H7 (cell line): ENCODE data around the gene ZNF70. TPM values are rescaled to one million over a fixed set of nuclear protein-coding genes. Genes with fewer than 3 reads are reported as not detected.

Experiments
- DNase-seq: peaks from one replicate; pipeline ENCODE4 v3.0.0; 2012
- H3K27me3 ChIP-seq: 2 replicates; pipeline ENCODE4 v1.6.0; 2011; ENCODE audit warnings: mild to moderate bottlenecking, low read length; ENCODE audit not compliant: control insufficient read depth, insufficient read depth
- H3K36me3 ChIP-seq: replicated peaks from 2 replicates; pipeline ENCODE4 v1.5.1; 2011; ENCODE audit warnings: low read length; ENCODE audit not compliant: control insufficient read depth, insufficient read depth
- H3K4me3 ChIP-seq: 2 replicates; pipeline ENCODE4 v1.5.1; 2011; ENCODE audit warnings: low read depth, mild to moderate bottlenecking, control low read depth, low read length, moderate library complexity; ENCODE audit not compliant: insufficient read depth
- total RNA-seq: library from RNA; depleted of rRNA; stranded (reverse); fragments of >200 nt; shearing (Covaris generic); gene quantifications from 2 replicates; pipeline ENCODE4 v1.2.3, GENCODE V29; 2014; rRNA removed

Gene ZNF70
- 1.7 and 2.3 TPM in 2 replicates for total RNA-seq

DNA sequence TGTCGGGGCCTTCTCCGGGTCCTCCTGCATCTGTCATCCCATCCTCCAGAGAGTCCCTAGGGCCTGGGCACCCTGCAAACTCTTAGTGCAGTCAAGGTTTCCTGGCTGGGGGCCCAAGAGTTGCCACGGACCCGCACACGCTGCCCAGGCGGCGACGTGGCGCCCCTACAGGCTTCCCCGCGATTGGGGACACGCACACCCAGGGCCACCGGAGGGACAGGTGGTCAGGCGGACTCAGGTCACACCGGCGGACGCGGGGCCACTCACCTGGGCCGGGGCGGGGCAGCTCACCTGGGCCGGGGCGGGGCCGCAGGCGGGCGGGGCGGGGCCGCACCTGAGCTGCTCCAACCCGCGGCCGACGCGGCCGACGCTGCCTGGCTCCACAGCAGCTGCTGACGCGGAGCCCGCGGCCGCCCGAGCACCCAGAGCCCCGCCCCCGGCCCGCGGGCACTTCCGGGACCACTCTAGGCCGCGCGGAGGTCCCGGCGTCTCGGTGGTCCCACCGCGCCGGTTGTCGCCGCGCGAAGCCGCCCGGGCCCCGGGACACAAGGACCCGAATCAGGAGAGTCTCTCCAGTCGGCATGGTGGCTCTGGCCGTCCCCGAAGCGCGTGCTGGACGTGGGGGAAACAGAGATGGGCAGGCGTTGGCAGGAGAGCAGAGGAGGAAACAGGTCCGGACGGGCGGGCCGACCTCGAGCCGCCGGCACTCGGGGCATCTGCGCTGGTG, at the start of gene ZNF70:
ZNF70 (minus strand) TSS at position 399 of the 727 bp plus-strand sequence. CDS start 5,972 bp downstream, outside the sequence.
- no peaks in the 10 kb centered on the region for H3K36me3 ChIP-seq
- peak; percentile 99 for DNase-seq
- no peaks in the 10 kb centered on the region for H3K27me3 ChIP-seq
- peak within 1 kb of the TSS; percentile 95 for H3K4me3 ChIP-seq

DNA sequence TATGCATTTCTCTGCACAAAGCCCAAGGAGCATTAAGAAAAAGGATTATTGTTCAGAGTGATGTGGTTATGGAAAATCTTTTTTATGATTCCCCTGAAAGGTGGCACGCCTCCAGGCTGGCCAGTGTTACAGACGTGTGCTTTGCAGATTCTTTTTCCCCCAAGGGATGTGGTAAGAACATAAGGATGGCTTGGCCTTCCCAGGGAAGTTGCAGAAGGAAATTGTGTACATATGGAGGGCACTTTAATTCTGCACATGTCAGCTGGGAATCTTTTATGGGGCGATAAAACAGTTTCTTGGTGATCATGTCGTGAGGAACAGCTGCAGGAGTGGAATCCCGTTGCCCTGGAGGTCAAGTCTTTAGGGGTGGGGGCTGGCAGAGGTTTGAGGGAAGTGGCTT, 45.5 kb upstream of the ZNF70 start:
- H3K36me3 ChIP-seq: peaks cover 40% of the 10 kb centered on the region
- no peak overlapping the region for H3K4me3 ChIP-seq
- DNase-seq: peak; percentile 22
- H3K27me3 ChIP-seq: no peaks in the 10 kb centered on the region

DNA sequence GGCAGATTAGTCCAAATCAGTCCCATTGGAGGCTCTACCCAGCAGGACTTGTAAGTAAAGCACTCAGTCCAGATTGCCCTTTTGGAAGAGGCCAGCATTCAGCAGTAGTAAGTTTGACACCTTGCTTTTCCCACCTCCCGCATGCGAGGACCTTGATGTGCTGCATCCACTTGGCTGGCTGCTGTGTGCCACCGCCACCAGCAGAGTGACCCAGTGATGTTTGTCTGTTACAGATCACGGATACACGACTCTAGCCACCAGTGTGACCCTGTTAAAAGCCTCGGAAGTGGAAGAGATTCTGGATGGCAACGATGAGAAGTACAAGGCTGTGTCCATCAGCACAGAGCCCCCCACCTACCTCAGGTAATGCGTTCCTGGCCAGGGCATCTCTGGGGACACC, 42.4 kb upstream of the ZNF70 start:
- H3K27me3 ChIP-seq: no peaks in the 10 kb centered on the region
- peaks cover 25% of the 10 kb centered on the region for H3K36me3 ChIP-seq
- H3K4me3 ChIP-seq: no peak overlapping the region
- DNase-seq: peak; percentile 13

DNA sequence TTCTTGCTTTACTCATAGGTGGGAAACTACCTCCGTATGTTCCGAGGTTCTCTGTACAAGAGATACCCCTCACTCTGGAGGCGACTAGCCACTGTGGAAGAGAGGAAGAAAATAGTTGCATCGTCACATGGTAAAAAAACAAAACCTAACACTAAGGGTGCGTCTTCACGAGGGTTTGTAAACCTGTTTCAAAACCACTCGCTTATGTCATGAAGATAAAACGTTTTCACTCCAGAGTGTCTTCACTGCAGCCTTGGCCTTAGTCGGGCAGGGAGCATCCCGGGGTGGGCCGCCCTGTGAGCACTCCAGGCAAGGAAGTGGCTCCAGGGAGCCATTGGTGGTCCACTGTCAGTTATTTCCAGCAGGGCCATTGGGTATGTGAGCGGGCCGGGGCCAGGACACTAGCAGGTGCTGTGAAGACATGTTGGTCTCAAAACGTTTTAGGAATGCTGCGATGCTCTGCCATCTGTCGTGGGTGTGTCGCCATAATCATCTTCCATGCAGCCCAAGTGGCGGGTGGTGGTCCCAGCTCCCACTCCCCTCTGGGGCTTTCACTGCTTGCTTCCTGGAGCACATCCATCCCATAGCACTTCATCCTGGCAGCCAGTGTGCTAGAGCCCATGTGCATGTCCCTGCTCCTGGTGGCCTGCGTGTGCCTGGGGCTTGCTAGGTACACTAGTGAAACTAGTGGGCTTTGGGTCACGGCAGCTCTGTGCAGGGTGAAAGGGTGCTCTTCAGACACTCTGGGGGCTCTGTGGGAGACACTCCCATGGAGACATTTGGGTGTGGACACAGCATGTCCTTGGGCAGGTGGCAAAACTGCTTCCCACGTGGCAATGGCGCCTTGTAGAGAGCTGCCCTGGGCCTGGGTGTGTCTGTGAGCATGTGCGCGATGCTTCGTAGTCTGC, 41.1 kb upstream of the ZNF70 start:
- Histone ChIP-seq H3K4me3 (no peak overlapping the region), H3K36me3 (peaks cover 23% of the 10 kb centered on the region), H3K27me3 (no peaks in the 10 kb centered on the region)
- peak; percentile 11 for DNase-seq

DNA sequence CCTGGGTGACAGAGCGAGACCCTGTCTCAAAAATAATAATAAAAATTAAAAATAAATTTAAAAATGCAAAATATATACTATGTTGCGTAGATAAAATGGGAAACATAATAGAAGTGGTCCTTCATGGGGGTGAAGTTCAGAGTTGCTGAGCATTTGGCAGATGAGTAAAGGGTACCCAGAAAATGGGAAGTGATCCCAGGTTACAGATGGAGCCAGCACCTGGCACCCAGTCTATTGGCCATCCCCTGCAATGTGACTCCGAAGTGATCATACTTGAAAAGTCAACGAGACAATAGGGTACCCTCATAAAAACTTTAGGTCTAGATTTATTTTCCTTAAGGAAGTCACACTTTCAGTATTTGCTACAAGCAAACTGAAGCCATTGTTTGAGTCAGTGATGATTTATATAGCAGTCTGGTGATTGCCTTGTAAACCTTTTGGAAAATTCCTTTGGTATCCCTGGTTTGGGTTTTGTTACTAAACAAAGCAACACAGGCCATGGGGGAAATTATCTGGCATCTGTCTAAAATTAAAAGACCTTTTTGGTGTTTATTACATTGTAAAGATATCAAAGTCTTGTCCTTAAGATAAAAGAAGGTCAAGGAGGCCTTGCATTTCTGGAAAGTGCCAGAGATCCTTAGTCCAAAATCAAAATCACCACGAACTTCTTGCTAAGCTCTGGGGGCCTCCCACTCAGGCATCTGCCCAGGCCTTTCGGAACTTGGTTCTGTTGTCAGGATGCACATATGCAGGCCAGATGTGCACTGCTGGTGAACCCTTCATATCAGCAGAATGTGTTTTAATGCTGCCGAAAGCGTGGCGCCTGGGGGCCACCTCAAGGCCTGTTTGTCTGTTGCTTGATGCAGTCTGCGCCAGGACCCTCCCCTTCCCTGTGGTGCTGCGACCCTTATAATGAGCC, 40.2 kb upstream of the ZNF70 start:
- Histone ChIP-seq H3K36me3 (peaks cover 18% of the 10 kb centered on the region), H3K27me3 (no peaks in the 10 kb centered on the region), H3K4me3 (no peak overlapping the region)
- DNase-seq: peak; percentile 16

DNA sequence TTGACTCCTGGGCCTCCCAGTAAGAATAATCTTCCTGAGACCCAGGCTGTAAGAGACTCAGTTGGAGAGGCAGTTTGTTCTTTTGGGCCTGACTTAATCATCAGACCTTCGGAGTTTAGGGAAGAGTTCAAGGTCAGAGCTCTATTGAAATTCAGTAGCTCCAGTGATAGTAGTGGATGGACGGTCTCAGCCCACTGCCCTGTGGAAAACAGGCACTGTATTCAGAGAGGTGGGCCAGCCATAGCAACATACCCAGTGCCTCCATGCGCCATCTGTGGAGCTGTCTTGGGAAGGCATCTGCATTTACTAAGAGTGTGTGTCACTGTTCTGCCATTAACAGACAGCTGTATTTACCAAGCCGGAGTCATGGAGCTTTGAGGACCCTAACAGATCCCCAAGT, 38.7 kb upstream of the ZNF70 start:
- H3K27me3 ChIP-seq: no peaks in the 10 kb centered on the region
- H3K36me3 ChIP-seq: peaks cover 17% of the 10 kb centered on the region
- DNase-seq: peak; percentile 50
- no peak overlapping the region for H3K4me3 ChIP-seq

DNA sequence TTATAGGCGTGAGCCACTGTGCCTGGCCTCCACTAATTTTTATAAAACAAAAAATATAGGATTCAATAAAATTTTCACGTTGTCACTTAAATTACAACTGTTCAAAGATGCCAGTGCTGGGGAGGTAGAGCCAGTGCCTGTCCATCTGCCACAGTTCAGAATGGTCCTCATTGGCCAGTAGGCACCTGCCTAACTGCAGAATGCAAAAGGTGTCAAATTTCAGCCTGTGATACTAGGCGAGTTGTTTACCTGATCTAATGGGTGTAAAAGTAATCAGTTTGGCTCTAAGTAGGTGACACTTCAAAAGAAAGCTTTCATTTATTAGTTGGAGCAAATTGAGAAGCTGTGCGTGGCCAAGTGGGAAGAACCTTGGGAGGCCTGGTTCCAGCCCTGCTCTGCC, 38.2 kb upstream of the ZNF70 start:
- peak; percentile 62 for DNase-seq
- no peak overlapping the region for H3K4me3 ChIP-seq
- no peaks in the 10 kb centered on the region for H3K27me3 ChIP-seq
- peaks cover 14% of the 10 kb centered on the region for H3K36me3 ChIP-seq

DNA sequence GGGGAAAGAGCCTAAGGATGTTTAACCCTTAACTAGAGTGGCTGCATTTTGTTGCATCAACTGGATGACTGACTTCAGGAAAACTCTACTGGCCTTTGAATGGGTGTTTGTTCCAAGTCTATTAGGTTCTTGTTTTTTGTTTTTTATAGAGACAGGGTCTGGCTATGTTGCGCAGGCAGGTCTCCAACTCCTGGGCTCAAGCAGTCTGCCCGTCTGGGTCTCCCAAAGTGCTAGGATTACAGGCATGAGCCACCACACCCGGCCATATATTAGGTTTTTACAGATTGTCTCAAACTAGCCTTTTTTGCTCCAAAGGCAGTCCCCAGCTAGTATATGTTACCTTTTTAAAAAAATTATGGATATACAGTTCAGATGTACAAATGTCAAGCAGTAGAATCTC, 37.0 kb upstream of the ZNF70 start:
- no peak for DNase-seq
- H3K4me3 ChIP-seq: peak overlapping the region; percentile 70
- no peaks in the 10 kb centered on the region for H3K27me3 ChIP-seq
- peaks cover 9% of the 10 kb centered on the region for H3K36me3 ChIP-seq

DNA sequence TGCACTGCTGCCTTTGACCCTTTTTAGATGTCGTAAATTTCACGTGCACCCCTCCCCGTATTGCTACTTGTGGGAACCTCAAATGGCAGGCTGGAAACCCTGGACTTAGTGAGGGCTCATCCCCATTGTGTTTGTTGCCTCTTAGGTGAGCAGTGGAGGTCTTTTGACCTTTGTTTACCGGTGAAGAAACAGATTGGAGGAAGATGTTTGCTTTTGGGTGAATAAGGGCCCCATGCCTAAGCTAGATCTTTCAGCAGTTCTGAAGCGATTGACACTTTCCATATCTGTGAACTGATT, 36.6 kb upstream of the ZNF70 start:
- DNase-seq: no peak
- no peaks in the 10 kb centered on the region for H3K27me3 ChIP-seq
- H3K4me3 ChIP-seq: peak overlapping the region; percentile 70
- peaks cover 7% of the 10 kb centered on the region for H3K36me3 ChIP-seq

DNA sequence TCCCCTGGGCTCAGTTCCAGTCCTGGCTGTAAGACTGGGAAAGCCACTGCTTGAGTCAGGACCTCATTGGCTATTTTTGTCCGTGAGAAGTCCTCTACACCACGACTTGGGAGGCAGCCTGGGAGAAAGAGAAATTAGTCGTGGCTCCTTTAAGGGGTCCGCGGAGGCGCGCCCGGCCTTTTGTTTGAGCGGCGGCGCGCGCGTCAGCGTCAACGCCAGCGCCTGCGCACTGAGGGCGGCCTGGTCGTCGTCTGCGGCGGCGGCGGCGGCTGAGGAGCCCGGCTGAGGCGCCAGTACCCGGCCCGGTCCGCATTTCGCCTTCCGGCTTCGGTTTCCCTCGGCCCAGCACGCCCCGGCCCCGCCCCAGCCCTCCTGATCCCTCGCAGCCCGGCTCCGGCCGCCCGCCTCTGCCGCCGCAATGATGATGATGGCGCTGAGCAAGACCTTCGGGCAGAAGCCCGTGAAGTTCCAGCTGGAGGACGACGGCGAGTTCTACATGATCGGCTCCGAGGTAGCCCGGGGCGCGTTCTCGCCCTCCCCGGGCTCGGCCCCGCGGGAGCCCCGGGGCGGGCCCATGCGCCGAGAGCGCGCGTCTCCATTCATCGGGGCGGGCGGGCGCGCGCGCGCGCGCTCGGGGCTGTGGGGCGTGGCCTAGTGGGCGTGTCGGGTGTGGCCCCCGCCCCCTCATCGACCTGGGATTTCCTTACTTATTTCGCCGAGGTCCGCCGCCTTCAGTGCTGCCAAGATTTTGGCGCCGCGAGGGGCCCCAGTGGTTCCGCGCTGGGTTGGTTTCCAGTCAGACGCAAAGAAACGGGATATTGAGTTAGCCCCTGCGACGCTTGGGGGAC, 36.1 kb upstream of the ZNF70 start, which contains the start of gene SMARCB1:
SMARCB1 (plus strand) TSS at position 215 of the 848 bp plus-strand sequence; CDS start at position 419, 204 bp downstream.
- peak; percentile 100 for DNase-seq
- Histone ChIP-seq H3K36me3 (peaks cover 1% of the 10 kb centered on the region), H3K4me3 (peak within 1 kb of the TSS; percentile 98), H3K27me3 (no peaks in the 10 kb centered on the region)

DNA sequence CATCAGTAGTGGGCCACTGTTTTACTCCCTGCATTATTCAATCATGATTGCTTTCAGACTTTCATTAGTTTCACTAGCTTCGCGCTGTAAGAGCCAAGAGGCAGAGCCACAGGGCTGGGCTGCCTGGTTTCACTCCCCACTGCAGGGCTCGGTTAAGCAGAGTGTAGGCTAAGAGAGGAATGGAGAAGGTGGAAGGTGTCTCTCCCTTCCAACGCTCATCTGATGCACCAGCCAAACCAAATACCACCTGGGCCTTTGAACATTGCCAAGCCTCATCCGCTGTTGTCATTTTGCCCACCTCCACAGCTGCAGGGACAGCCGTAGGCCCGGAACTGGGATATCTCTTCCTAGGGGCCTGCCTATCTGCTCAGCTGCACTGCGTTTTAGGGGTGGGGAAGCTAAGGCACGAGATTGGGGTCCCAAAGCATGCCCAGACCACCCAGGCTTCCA, 35.4 kb upstream of the ZNF70 start:
- Histone ChIP-seq H3K4me3 (peak overlapping the region; percentile 98), H3K27me3 (no peaks in the 10 kb centered on the region; the same call in 1 of the 2 replicates), H3K36me3 (no peaks in the 10 kb centered on the region; the same call in 1 of the 2 replicates)
- DNase-seq: no peak

DNA sequence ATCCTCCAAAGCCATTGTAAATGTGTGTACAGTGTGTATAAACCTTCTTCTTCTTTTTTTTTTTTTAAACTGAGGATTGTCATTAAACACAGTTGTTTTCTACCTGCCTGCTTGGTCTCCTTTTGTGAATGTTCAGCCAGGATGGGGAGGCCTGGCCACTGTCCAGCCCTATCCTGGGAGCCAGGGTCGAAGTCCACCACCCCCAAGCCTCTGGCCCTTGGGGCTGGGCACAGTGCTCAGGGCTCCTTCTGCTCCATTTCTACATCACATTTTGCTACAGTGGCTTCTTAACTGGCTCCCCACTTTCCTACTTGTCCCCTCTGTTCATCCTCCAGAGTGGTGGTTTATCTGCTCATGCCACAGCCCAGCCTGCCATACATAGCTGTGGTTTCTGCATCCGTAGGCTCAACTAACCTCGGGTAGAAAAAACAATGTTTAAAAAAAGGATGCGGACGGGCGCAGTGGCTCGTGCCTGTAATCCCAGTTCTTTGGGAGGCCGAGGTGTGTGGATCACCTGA, 33.4 kb upstream of the ZNF70 start:
- H3K36me3 ChIP-seq: no peaks in the 10 kb centered on the region
- H3K27me3 ChIP-seq: no peaks in the 10 kb centered on the region; the same call in 1 of the 2 replicates
- H3K4me3 ChIP-seq: no peak overlapping the region
- no peak for DNase-seq
